ENCODE measurements around the gene RFX3.

The RFX3 gene

DNA sequence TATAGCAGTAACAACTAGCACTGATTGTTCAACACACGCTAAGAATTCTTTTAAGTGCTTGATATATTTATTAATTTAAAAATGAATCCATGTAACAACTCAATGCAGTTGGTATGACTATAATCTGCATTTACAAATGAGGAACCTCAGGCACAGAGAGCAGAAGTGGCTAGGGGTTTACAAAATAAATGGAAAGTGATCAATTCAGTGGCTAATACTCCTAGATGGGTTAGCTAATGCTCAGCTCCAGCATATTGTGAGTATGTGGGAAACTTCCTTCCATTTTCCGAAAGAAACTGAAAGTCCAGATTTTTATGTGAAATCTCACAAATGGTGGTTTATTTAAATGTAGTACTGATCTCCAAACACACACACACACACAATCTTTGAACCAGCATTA is 128.0 kb downstream of the RFX3 start:
- TF ChIP-seq, protein P1, sequence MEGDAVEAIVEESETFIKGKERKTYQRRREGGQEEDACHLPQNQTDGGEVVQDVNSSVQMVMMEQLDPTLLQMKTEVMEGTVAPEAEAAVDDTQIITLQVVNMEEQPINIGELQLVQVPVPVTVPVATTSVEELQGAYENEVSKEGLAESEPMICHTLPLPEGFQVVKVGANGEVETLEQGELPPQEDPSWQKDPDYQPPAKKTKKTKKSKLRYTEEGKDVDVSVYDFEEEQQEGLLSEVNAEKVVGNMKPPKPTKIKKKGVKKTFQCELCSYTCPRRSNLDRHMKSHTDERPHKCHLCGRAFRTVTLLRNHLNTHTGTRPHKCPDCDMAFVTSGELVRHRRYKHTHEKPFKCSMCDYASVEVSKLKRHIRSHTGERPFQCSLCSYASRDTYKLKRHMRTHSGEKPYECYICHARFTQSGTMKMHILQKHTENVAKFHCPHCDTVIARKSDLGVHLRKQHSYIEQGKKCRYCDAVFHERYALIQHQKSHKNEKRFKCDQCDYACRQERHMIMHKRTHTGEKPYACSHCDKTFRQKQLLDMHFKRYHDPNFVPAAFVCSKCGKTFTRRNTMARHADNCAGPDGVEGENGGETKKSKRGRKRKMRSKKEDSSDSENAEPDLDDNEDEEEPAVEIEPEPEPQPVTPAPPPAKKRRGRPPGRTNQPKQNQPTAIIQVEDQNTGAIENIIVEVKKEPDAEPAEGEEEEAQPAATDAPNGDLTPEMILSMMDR (IDR thresholded peaks at IDR 0.05; ENCODE audit: borderline replicate concordance, insufficient read depth, low read depth, low read length): no peak

DNA sequence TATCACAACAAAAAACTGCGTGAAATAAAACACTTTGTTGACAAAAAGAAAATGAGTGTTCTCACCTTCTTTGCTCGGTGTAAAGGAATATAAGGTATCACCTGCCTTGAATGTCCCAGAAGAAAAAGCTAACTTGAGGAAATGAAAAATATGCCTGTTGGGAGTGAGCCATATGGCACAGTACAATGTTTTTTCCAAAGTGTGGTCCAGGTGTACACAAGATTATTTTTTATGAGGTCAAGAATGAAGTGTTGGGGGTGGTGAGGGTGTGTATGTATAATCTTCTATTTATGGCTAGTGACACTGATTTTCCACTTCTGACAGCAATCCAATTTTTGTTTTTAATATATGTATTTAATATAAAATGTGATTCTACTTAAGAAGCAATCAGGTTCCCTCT is 134.4 kb downstream of the RFX3 start:
- no peak overlapping the region for H3K4me3 ChIP-seq (ENCODE audit: low read depth, low read length)

More for the DNA sequence above, 128.0 kb downstream of the RFX3 start:
- no peak overlapping the region for H3K4me3 ChIP-seq (ENCODE audit: low read depth, low read length)

DNA sequence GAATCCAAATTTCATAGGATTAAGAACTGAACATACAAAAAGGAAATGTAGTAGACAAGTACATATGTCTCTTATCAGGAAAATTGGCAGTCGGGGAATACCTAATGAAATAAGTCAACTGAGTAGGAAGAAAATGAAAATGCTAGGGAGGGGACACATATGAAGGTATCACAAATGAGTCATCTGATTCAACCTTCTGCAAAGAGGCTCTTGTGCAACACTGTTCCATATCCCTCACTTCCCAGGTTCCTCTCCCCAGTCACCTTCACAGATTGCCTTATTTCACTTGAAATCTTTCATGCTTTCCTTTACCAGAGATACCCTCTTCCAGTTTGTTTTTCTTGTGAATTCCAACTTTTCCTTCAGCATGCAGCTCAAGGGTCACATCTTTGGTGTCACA is 139.0 kb downstream of the RFX3 start:
- TF ChIP-seq, protein P1 (IDR thresholded peaks at IDR 0.05; ENCODE audit: borderline replicate concordance, insufficient read depth, low read depth, low read length): no peak
- H3K4me3 ChIP-seq (ENCODE audit: low read depth, low read length): no peak overlapping the region

More for the DNA sequence above, 134.4 kb downstream of the RFX3 start:
- TF ChIP-seq, protein P1 (IDR thresholded peaks at IDR 0.05; ENCODE audit: borderline replicate concordance, insufficient read depth, low read depth, low read length): no peak

DNA sequence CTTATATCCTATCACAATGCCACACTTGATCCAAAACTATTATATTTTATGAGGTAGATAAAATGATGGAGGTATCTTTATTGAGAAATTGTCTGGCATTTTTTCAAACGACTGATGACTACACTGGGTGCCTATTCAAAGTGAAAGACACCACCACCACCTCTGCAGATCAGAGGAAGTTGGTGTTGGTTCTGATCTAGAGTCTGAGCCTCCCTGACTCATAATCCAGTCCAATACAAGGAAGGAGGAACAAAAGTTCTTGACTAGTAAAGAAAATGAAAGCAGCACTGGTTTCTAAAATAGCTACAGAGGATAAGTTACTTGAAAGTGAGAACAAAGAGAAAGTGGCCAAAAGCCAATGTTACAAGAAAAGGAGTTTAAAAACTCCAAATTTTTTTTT is 139.9 kb downstream of the RFX3 start:
- TF ChIP-seq, protein P1 (IDR thresholded peaks at IDR 0.05; ENCODE audit: borderline replicate concordance, insufficient read depth, low read depth, low read length): no peak
- no peak overlapping the region for H3K4me3 ChIP-seq (ENCODE audit: low read depth, low read length)

DNA sequence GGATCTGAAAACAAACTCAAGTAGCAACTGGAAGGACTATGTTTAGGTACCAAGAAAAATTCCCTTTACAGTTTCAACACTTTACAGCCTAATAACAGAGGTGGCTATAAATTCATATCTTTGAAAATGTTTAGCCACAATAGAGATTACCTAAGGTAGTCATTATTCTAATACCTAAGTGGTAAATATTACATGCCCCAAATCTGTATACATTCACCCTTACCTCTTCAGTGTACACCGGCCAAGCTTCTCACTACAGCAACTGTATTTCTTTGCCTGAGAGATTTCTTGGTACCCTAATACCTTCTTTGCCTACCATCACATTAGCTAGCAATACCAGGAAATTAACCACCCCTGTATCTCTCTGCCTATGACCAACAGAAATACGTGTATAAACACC is 154.0 kb downstream of the RFX3 start:
- no peak overlapping the region for H3K4me3 ChIP-seq (ENCODE audit: low read depth, low read length)
- TF ChIP-seq, protein P1 (IDR thresholded peaks at IDR 0.05; ENCODE audit: borderline replicate concordance, insufficient read depth, low read depth, low read length): no peak

DNA sequence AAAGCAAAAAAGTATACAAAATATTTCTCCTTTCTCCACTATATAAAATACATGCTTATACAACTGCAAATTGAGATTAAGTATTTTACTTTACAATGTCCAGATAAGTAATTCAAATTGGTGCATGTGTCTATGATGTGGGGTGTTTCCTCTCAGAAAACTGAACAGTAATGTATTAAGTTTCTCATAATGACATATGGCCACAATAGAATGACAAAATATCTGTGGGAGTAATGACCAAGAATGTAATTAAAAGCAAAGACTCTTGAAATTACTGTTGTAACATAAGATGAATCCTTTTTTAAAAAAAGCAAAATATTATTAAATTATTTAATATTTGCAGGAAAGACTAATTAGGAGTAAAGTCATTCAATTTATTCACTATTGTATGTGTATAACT is 155.1 kb downstream of the RFX3 start:
- no peak overlapping the region for H3K4me3 ChIP-seq (ENCODE audit: low read depth, low read length)
- TF ChIP-seq, protein P1 (IDR thresholded peaks at IDR 0.05; ENCODE audit: borderline replicate concordance, insufficient read depth, low read depth, low read length): no peak

DNA sequence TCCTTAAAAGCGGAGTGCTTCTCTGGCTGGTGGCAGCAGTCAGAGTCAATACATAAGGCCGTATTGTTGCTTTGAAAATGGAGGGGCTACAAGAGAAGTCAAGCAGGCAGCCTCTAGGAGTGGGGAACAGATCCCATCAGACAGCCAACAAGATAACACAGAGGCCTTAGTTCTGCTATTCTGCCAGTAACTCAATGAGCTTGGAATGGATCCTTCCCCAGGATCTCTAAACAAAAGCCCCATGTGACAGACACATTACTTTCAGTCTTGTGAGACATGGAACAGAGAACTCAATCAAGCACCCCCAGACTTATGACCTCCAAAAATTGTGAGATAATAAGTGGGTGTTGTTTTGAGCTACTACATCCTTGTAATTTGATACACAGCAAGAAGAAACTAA is 158.6 kb downstream of the RFX3 start:
- no peak overlapping the region for H3K4me3 ChIP-seq (ENCODE audit: low read depth, low read length)

More for the DNA sequence above, 158.6 kb downstream of the RFX3 start:
- TF ChIP-seq, protein P1 (IDR thresholded peaks at IDR 0.05; ENCODE audit: borderline replicate concordance, insufficient read depth, low read depth, low read length): no peak

All from GM12875 (cell line).